ENCODE results near the gene ATRNL1. TPM values are rescaled to one million over a fixed set of nuclear protein-coding genes. Genes with fewer than 3 reads are reported as not detected.

ATRNL1 gene
- total and polyA plus RNA-seq, 4 donors = 0.40 to 26.9 (median 5.3) TPM

GRCh38 chr10:115996031-115996430 is 902.9 kb downstream of the ATRNL1 start (continued):
- no peak for TF ChIP-seq REST (IDR thresholded peaks at IDR 0.05)

GRCh38 chr10:115998301-115998700 is 905.1 kb downstream of the ATRNL1 start:
- H3K27me3 ChIP-seq (ENCODE audit: control insufficient read depth in 4 of 4, insufficient read depth in 4 of 4, low read length in 3 of 4) = no peaks in the 10 kb centered on the region
- DNase-seq (ENCODE audit: low spot score) = no peak
- WGBS = 93% methylated on average over 2 of the region's 2 CpGs
- no peak overlapping the region for H3K27ac ChIP-seq (ENCODE audit: low read depth in 1 of 2, low read length in 2 of 2)
- H3K4me1 ChIP-seq (ENCODE audit: control insufficient read depth in 4 of 4, insufficient read depth in 4 of 4, low read length in 3 of 4) = peaks cover 8 to 29% (median 24%) of the 10 kb centered on the region in 4 donors
- no peak for TF ChIP-seq YY1 (IDR thresholded peaks at IDR 0.05)
- no peak for TF ChIP-seq TAF1 (conservative IDR thresholded peaks at IDR 0.05)
- no peak for TF ChIP-seq RAD21 (IDR thresholded peaks at IDR 0.05)
- no peak for TF ChIP-seq SP1 (IDR thresholded peaks at IDR 0.05)
- TF ChIP-seq EGR1 (IDR thresholded peaks at IDR 0.05; ENCODE audit: low read depth in 2 of 2) = no peak
- TF ChIP-seq MAX (IDR thresholded peaks at IDR 0.05) = no peak
- TF ChIP-seq ZBTB33 (IDR thresholded peaks at IDR 0.05) = no peak
- no peak for TF ChIP-seq REST (IDR thresholded peaks at IDR 0.05)
- TF ChIP-seq NR2F2 (IDR thresholded peaks at IDR 0.05) = no peak
- TF ChIP-seq HNF4G (IDR thresholded peaks at IDR 0.05) = no peak
- no peak for TF ChIP-seq RXRA (IDR thresholded peaks at IDR 0.05)
- H3K36me3 ChIP-seq (ENCODE audit: control insufficient read depth in 4 of 4, insufficient read depth in 3 of 4, low read depth in 1 of 4, low read length in 3 of 4) = no peaks in the 10 kb centered on the region
- H3K9me3 ChIP-seq (ENCODE audit: control insufficient read depth in 4 of 4, low read length in 3 of 4) = peaks cover 0 to 3% (median 0%) of the 10 kb centered on the region in 4 donors
- no peak overlapping the region for H3K4me3 ChIP-seq (ENCODE audit: low read depth in 1 of 3, low read length in 3 of 3)
- no peak overlapping the region for H3K9ac ChIP-seq (ENCODE audit: low read depth in 1 of 2, low read length in 2 of 2)

Other genes starting within 250 kb of the ATRNL1 start
- gene TRUB1, start 155.2 kb upstream of the ATRNL1 start, total RNA-seq = 10 to 100 TPM; 10.5 to 14.1 TPM
- gene TRUB1, start 155.2 kb upstream of the ATRNL1 start, polyA plus RNA-seq = 1 to 10 TPM; 6.1 to 6.2 TPM

Measured in liver (tissue), 9 donors.